ENCODE data around the gene RIPOR1. TPM values are rescaled to one million over a fixed set of nuclear protein-coding genes. Genes with fewer than 3 reads are reported as not detected.
"Not testable (repeated sequence)": the region's sequence is repeated elsewhere in the genome, so short reads cannot be mapped to it uniquely, and the experiment has no call there.

RIPOR1 gene
- total RNA-seq (20.2 TPM), polyA plus RNA-seq (ENCODE audit: insufficient read depth in 1 of 8, insufficient read length in 8 of 8, low replicate concordance in 1 of 8) (10 to 100 TPM; 34.8 to 59.5 (median 50.5) TPM)
- long read RNA-seq, donor 1, partial matches to known transcripts: 5 of 7 reads
- long read RNA-seq, donor 1, other reads (novel, unspliced or antisense): 0 of 7 reads
- long read RNA-seq, donor 2: 0 reads
- long read RNA-seq, donor 3, partial matches to known transcripts: 34 of 34 reads
- long read RNA-seq, donor 3, other reads (novel, unspliced or antisense): 0 of 34 reads
- long read RNA-seq, donor 4, partial matches to known transcripts: 5 of 5 reads
- long read RNA-seq, donor 4, other reads (novel, unspliced or antisense): 0 of 5 reads
- long read RNA-seq, donor 5, partial matches to known transcripts: 22 of 22 reads
- long read RNA-seq, donor 5, other reads (novel, unspliced or antisense): 0 of 22 reads
- long read RNA-seq, donor 6, partial matches to known transcripts: 11 of 12 reads
- long read RNA-seq, donor 6, other reads (novel, unspliced or antisense): 0 of 12 reads
- long read RNA-seq, donor 7, full-length matches to known transcripts: 2 of 2 reads
- long read RNA-seq, donor 7, partial matches to known transcripts: 0 of 2 reads
- long read RNA-seq, donor 7, other reads (novel, unspliced or antisense): 0 of 2 reads
- long read RNA-seq, donor 8, partial matches to known transcripts: 6 of 6 reads
- long read RNA-seq, donor 8, other reads (novel, unspliced or antisense): 0 of 6 reads
- long read RNA-seq, donor 9, partial matches to known transcripts: 16 of 16 reads
- long read RNA-seq, donor 9, other reads (novel, unspliced or antisense): 0 of 16 reads
- long read RNA-seq, donor 10, partial matches to known transcripts: 19 of 19 reads
- long read RNA-seq, donor 10, other reads (novel, unspliced or antisense): 0 of 19 reads
- long read RNA-seq, donor 11, full-length matches to known transcripts: 2 of 21 reads
- long read RNA-seq, donor 11, partial matches to known transcripts: 19 of 21 reads
- long read RNA-seq, donor 11, other reads (novel, unspliced or antisense): 0 of 21 reads

GRCh38 chr16:67528222-67528869 is at the start of gene RIPOR1:
TSS of gene RIPOR1 (plus strand) at chr16:67528829. CDS start at chr16:67538447, 9,618 bp downstream.
- peaks cover 28% of the 10 kb centered on the region for H3K4me1 ChIP-seq (ENCODE audit: control insufficient read depth, insufficient read depth, low read length)
- peak within 1 kb of the TSS; percentile 87 for H3K27ac ChIP-seq (ENCODE audit: low read length)
- no peaks in the 10 kb centered on the region for H3K27me3 ChIP-seq (ENCODE audit: control insufficient read depth, insufficient read depth, low read length)
- 15% methylated on average over 36 of the region's 45 CpGs for WGBS (ENCODE audit: insufficient coverage)
- no peaks in the 10 kb centered on the region for H3K9me3 ChIP-seq (replicated peaks; ENCODE audit: control insufficient read depth, low read depth, low read length)
- no peaks in the 10 kb centered on the region for H3K36me3 ChIP-seq (ENCODE audit: control insufficient read depth, insufficient read depth, low read length)
- peak within 1 kb of the TSS; percentile 84 for H3K4me3 ChIP-seq (ENCODE audit: low read length)
- DNase-seq: peak; percentile 57

- H3K4me3 ChIP-seq (ENCODE audit: low read length): peak within 1 kb of the TSS; percentile 94
These were observed 47.6 kb upstream of the RIPOR1 start, which contains the start of gene ATP6V0D1 for GRCh38 chr16:67480833-67481560. TSS of gene ATP6V0D1 (minus strand) at chr16:67481157. CDS start at chr16:67481086, 71 bp downstream.

GRCh38 chr16:67481561-67482232 is 46.9 kb upstream of the RIPOR1 start:
- Histone ChIP-seq H3K4me3 (ENCODE audit: low read length) (peak overlapping the region; percentile 94), H3K27ac (ENCODE audit: low read length) (peak overlapping the region; percentile 92), H3K36me3 (ENCODE audit: control insufficient read depth, insufficient read depth, low read length) (peaks cover 11% of the 10 kb centered on the region), H3K27me3 (ENCODE audit: control insufficient read depth, insufficient read depth, low read length) (no peaks in the 10 kb centered on the region), H3K9me3 (replicated peaks; ENCODE audit: control insufficient read depth, low read depth, low read length) (no peaks in the 10 kb centered on the region), H3K4me1 (ENCODE audit: control insufficient read depth, insufficient read depth, low read length) (peaks cover 29% of the 10 kb centered on the region)
- peak; percentile 54 for DNase-seq
- 8% methylated on average over 12 of the region's 17 CpGs for WGBS (ENCODE audit: insufficient coverage)

More at GRCh38 chr16:67480833-67481560, 47.6 kb upstream of the RIPOR1 start, which contains the start of gene ATP6V0D1:
- no peaks in the 10 kb centered on the region for H3K9me3 ChIP-seq (replicated peaks; ENCODE audit: control insufficient read depth, low read depth, low read length)
- peak within 1 kb of the TSS; percentile 92 for H3K27ac ChIP-seq (ENCODE audit: low read length)
- peaks cover 11% of the 10 kb centered on the region for H3K36me3 ChIP-seq (ENCODE audit: control insufficient read depth, insufficient read depth, low read length)
- under 1% methylated on average over 56 of the region's 57 CpGs for WGBS (ENCODE audit: insufficient coverage)
- DNase-seq: peak; percentile 99
- no peaks in the 10 kb centered on the region for H3K27me3 ChIP-seq (ENCODE audit: control insufficient read depth, insufficient read depth, low read length)
- peaks cover 29% of the 10 kb centered on the region for H3K4me1 ChIP-seq (ENCODE audit: control insufficient read depth, insufficient read depth, low read length)

- Histone ChIP-seq H3K27me3 (ENCODE audit: control insufficient read depth, insufficient read depth, low read length) (no peaks in the 10 kb centered on the region), H3K4me1 (ENCODE audit: control insufficient read depth, insufficient read depth, low read length) (peaks cover 29% of the 10 kb centered on the region), H3K27ac (ENCODE audit: low read length) (peak overlapping the region; percentile 92), H3K9me3 (replicated peaks; ENCODE audit: control insufficient read depth, low read depth, low read length) (no peaks in the 10 kb centered on the region), H3K4me3 (ENCODE audit: low read length) (peak overlapping the region; percentile 94), H3K36me3 (ENCODE audit: control insufficient read depth, insufficient read depth, low read length) (peaks cover 11% of the 10 kb centered on the region)
- 77% methylated on average over 20 of the region's 25 CpGs for WGBS (ENCODE audit: insufficient coverage)
- no peak for DNase-seq
These were observed 46.2 kb upstream of the RIPOR1 start for GRCh38 chr16:67482233-67482924.

GRCh38 chr16:67483150-67483549 is 45.5 kb upstream of the RIPOR1 start, which contains the start of gene AGRP:
TSS of gene AGRP (minus strand) at chr16:67483547. CDS start at chr16:67483398, 149 bp downstream.
- peaks cover 11% of the 10 kb centered on the region for H3K36me3 ChIP-seq (ENCODE audit: control insufficient read depth, insufficient read depth, low read length)
- H3K4me3 ChIP-seq (ENCODE audit: low read length): no peak within 1 kb of the TSS
- peaks cover 29% of the 10 kb centered on the region for H3K4me1 ChIP-seq (ENCODE audit: control insufficient read depth, insufficient read depth, low read length)
- H3K27ac ChIP-seq (ENCODE audit: low read length): peak within 1 kb of the TSS; percentile 92
- no peaks in the 10 kb centered on the region for H3K27me3 ChIP-seq (ENCODE audit: control insufficient read depth, insufficient read depth, low read length)
- 87% methylated on average over 5 of the region's 6 CpGs for WGBS (ENCODE audit: insufficient coverage)
- no peaks in the 10 kb centered on the region for H3K9me3 ChIP-seq (replicated peaks; ENCODE audit: control insufficient read depth, low read depth, low read length)
- no peak for DNase-seq

GRCh38 chr16:67483731-67484525 is 44.7 kb upstream of the RIPOR1 start:
- DNase-seq: no peak
- no peaks in the 10 kb centered on the region for H3K27me3 ChIP-seq (ENCODE audit: control insufficient read depth, insufficient read depth, low read length)
- H3K27ac ChIP-seq (ENCODE audit: low read length): no peak overlapping the region
- 87% methylated on average over 10 of the region's 12 CpGs for WGBS (ENCODE audit: insufficient coverage)
- no peak overlapping the region for H3K4me3 ChIP-seq (ENCODE audit: low read length)
- H3K9me3 ChIP-seq (replicated peaks; ENCODE audit: control insufficient read depth, low read depth, low read length): no peaks in the 10 kb centered on the region
- peaks cover 11% of the 10 kb centered on the region for H3K36me3 ChIP-seq (ENCODE audit: control insufficient read depth, insufficient read depth, low read length)
- H3K4me1 ChIP-seq (ENCODE audit: control insufficient read depth, insufficient read depth, low read length): peaks cover 26% of the 10 kb centered on the region

- Histone ChIP-seq H3K27ac (ENCODE audit: low read length) (no peak overlapping the region), H3K4me1 (ENCODE audit: control insufficient read depth, insufficient read depth, low read length) (peaks cover 16% of the 10 kb centered on the region), H3K4me3 (ENCODE audit: low read length) (no peak overlapping the region), H3K27me3 (ENCODE audit: control insufficient read depth, insufficient read depth, low read length) (no peaks in the 10 kb centered on the region), H3K9me3 (replicated peaks; ENCODE audit: control insufficient read depth, low read depth, low read length) (no peaks in the 10 kb centered on the region), H3K36me3 (ENCODE audit: control insufficient read depth, insufficient read depth, low read length) (peaks cover 17% of the 10 kb centered on the region)
- DNase-seq: no peak
- 90% methylated on average over 2 of the region's 3 CpGs for WGBS (ENCODE audit: insufficient coverage)
These were observed 41.8 kb upstream of the RIPOR1 start for GRCh38 chr16:67486805-67487204.

- not testable (repeated sequence) for H3K27me3 ChIP-seq (ENCODE audit: control insufficient read depth, insufficient read depth, low read length); H3K9me3 ChIP-seq (replicated peaks; ENCODE audit: control insufficient read depth, low read depth, low read length); H3K4me1 ChIP-seq (ENCODE audit: control insufficient read depth, insufficient read depth, low read length); H3K4me3 ChIP-seq (ENCODE audit: low read length); DNase-seq; H3K27ac ChIP-seq (ENCODE audit: low read length)
- WGBS (ENCODE audit: insufficient coverage): no CpG with 5 or more reads among the region's 4 CpGs
- H3K36me3 ChIP-seq (ENCODE audit: control insufficient read depth, insufficient read depth, low read length): peaks cover 17% of the 10 kb centered on the region
These were observed 41.1 kb upstream of the RIPOR1 start for GRCh38 chr16:67487561-67487960.
